NCI-H187 treated with DMSO at 0.1 percent for 48 hours (cell line): ENCODE measurements around the gene RPS6KA5.
"Not testable (repeated sequence)": the region's sequence is repeated elsewhere in the genome, so short reads cannot be mapped to it uniquely, and the experiment has no call there.

Source experiments
- DNase-seq: peaks from one replicate; lab custom pipeline; 2025; lab: John Stamatoyannopoulos, UW

RPS6KA5 gene

DNA sequence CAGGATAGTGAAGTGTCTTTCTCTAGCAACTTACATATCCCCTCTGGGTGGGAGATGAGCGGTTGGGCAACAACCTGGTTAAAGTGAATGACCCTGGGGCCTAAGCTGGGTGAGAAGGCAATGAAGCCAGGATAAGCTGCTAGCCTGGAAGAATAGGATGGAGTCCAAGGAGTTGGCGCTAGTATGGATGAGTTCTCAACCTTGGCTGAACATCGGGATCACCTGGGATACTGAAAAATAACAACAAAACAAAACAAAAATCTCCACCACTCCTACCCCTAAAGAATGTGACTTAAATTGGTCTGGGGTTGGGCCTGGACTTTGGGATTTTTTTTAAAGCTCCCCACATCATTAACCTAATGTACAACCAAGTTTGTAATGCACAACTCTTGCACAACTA, 4.8 kb upstream of the RPS6KA5 start:
- no peak for DNase-seq

DNA sequence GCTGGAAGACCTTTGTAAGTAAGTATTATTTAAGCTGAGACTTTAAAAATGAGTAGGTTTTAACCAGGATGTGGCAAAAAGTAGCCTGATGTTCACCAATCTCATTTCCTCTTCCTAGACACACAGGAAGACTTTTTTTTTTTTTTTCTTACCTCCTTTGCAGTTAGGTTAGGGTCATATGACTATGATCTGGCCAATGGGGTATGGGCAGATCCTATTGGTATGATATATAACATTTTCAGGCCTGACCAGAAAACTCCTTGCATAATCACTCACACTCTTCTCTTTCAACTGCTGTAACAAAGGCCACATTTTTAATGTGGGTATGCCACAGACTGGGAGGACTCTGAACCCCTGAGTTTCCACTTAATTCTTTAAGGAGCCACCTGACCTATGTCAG, 2.7 kb upstream of the RPS6KA5 start:
- DNase-seq = no peak

DNA sequence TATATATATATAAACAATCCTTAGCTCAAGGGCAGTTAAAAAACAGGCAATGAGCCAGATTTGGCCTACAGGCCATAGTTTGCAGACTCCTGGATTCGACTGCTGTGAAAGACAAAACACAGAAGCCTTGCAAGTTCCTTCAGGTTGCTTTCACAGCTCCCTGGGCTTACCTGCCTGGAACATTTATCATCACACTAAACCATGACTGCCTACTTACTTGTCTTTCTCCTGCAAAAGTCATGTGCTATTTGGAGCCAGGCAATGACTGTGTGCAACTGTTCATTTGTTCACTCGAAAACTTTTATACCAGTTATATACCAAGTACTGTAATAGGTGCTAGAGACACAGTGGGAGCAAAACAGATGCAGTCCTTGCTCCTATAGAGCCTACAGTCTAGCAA, 2.2 kb upstream of the RPS6KA5 start:
- no peak for DNase-seq

GRCh38 chr14:91061056-91061887, 831 bp upstream of the RPS6KA5 start:
- no peak for DNase-seq

- no peak for DNase-seq
Measured at GRCh38 chr14:91059576-91060350, 678 bp downstream of the RPS6KA5 start.

GRCh38 chr14:91058042-91058581, 2.3 kb downstream of the RPS6KA5 start:
- DNase-seq = no peak

DNA sequence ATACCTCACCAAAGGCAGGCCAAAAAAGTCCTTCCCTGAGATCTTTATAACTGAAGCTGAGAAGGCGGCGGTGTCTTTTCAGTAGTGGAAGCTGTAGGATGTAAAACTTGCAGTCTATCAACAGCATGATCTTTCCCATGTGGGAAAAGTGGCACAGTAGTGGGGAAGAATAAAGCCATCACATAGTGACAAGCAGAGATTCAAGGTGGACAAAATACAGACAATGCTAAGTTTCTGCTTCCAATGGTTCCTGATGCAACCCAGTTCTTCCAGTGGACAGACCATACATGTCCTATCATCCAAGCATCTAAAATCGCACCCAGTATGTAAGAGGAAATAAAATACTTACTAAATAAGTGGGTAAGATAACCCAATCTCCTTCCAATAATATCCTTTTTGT, 4.1 kb downstream of the RPS6KA5 start:
- no peak for DNase-seq

DNA sequence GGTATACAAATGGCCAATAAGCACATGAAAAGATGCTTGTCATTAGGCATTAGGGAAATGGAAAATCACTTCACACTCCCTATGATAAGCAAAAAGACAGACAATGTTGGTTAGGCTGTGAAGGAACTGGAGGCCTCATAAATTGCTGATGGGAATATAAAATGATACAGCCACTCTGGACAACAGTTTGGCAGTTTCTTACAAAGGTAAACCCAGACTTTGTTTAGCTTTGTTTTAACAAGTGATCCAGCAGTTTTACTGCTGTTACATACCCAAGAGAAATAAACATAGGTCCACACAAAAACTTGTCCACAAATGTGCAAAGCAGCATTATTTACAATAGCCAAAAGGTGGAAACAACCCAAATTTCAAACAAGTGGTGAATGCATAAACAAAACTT, 5.4 kb downstream of the RPS6KA5 start:
- DNase-seq = no peak

GRCh38 chr14:91048676-91049075, 11.8 kb downstream of the RPS6KA5 start:
- DNase-seq = no peak

DNA sequence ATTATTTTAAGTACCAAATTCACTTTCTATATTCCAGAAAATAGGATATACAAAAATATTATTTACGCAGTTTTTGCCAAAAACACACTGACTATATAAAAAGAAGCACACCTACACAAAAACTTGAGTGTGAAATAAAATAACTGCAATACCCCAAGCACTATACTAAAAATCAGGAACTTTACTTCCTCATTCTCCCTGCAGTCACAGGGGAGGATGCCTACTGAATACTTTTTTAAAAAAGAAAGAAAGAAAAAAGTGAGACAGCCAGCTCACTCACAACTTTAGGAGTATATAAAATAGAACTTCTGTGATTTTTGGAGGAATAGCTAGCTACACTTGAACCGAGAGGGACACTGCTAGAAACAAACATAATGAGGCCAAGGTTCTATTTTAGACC, 12.2 kb downstream of the RPS6KA5 start:
- DNase-seq = no peak

- no peak for DNase-seq
Measured at GRCh38 chr14:91047174-91047753, 13.2 kb downstream of the RPS6KA5 start.

DNA sequence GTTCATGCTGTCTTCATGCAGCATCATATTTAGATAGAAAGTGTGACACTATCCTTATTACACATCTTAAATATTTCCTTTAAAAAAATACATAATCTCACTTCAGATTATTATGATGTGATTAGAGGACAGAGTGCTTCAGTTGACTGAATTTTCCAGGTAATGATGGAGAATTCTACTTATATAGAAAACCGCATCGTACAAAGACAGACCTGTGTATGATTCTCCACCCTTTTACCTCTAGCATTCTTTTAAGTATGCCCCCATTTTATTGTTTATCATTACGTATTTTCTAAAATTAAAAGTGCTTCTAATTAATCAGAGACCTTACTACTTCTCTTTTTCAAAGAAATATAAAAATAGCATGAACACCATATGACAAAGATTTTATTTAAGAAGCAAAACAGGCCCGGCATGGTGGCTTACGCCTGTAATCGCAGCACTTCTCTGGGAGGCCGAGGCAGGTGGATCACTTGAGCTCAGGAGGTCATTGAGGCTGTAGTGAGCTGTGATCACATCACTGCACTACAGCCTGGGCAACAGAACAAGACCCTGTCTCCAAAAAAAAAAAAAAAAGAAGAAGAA, 13.9 kb downstream of the RPS6KA5 start:
- no peak for DNase-seq

DNA sequence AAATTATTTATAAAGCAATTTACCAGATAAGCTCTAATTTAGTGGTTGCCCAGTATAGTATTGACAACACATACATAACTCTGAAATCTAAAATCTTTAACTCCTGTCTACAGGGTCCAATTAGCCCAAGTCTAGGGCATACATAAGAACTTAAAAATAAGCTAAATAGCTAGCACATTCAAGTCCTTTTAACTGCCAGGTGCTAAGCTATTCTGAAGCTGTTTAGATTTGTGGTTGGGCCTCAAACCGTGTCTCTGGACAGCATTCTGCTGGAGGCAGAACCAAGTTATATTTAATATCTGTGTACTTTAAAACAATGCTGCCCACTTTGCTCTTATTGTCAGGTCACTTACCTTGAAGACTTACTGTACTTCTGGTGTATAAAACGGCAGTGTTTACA, 19.0 kb downstream of the RPS6KA5 start:
- DNase-seq = no peak

GRCh38 chr14:91040545-91040944, 19.9 kb downstream of the RPS6KA5 start:
- no peak for DNase-seq

- no peak for DNase-seq
Measured at GRCh38 chr14:91038439-91038838, 22.0 kb downstream of the RPS6KA5 start.

DNA sequence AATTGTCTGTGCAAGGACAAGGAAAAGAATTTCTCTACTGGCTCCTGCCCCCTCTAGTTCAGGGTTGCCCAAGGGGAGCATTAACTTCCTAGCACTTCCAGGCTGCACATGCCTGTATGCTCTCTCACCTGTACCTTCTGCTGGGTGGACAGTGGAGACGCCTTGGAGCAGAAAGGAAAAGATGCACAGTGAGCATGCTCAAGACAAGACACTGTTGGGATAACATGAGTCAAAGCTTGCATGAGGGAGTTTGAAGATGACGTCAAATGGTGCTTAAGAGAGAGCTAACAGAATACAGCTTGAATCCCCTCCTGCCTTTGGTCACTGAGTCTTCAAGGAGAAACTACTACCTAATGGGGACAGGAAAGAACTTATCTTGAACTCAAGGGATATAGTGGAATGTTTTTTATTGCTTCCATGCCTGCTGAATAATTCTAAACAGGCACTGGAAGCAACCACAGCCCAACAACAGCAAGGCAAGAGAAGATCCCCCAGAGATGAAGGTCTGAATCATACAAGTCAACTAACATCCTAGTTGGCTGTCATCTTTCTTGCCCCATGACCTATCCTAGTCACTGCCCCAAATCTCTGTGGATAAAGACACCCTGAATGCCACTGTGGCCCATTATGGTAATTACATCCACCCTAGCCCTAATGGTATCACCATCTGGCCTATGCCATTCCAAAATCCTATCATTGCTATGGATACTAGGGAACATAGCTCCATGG, 23.5 kb downstream of the RPS6KA5 start:
- no peak for DNase-seq

GRCh38 chr14:91035855-91036254, 24.6 kb downstream of the RPS6KA5 start:
- no peak for DNase-seq

DNA sequence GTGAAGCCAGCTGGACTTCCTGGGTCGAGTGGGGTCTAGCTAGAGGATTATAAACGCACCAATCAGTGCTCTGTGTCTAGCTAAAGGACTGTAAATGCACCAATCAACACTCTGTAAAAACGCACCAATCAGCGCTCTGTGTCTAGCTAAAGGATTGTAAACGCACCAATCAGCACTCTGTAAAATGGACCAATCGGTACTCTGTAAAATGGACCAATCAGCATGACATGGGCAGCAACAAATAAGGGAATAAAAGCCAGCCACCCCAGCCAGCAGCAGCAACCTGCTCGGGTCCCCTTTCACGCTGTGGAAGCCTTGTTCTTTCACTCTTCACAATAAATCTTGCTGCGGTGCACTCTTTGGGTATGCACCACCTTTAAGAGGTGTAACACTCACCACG, 26.1 kb downstream of the RPS6KA5 start:
- DNase-seq = not testable (repeated sequence)

- DNase-seq = no peak
Measured at GRCh38 chr14:91032248-91032647, 28.2 kb downstream of the RPS6KA5 start.

DNA sequence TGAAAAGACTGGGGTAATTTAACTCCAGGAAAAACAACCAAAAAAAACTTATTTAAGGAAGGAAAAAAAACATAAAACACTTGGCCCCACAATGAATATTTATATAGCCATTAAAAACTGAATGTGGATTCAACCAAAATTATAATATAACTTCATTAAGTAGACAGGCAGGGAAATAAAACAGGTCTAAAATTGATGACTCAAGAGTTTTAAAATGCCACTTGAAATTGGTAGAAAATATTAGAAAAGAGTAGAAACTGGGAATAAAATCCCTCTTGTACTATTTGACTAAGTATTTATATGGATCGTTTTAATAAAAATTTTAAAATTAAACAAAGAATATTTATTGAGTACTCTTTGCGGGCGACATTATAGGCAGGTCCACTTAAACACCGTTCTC, 28.8 kb downstream of the RPS6KA5 start:
- DNase-seq = no peak

DNA sequence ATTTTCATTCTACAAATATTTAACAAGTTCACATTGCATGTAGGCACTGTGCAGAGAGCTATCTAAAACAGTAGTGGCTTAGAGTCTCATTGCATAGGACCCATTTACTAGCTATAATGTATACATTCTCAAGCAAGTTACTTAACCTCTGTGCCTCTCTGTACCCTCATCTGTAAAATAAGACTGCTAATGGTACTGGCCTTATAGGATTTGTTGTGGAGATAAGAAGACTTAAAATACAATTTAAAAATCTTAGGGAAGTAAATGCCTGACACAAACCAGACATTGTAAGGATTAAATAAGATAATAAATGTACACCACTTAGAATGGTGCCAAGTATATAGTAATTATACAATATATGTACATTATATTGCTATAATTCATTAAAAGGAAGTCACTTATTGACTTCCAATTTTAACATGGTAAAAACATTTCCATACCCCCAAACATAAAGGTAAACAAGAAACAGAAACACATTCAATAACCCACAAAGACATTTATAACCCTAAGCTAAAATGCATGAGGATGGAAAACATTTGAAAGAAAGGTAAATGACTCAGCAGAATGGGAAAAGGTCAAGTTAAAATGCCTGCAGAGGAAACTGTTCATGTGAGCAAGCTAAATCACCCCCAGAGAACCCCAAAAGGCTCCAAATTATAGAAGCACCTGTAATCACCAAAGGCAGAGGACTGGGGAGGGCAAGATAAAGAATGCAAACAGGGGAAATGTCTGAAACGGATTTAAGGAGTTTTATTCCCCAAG, 30.8 kb downstream of the RPS6KA5 start:
- no peak for DNase-seq
